ENCODE measurements around the gene MRPL54.

The MRPL54 gene

DNA sequence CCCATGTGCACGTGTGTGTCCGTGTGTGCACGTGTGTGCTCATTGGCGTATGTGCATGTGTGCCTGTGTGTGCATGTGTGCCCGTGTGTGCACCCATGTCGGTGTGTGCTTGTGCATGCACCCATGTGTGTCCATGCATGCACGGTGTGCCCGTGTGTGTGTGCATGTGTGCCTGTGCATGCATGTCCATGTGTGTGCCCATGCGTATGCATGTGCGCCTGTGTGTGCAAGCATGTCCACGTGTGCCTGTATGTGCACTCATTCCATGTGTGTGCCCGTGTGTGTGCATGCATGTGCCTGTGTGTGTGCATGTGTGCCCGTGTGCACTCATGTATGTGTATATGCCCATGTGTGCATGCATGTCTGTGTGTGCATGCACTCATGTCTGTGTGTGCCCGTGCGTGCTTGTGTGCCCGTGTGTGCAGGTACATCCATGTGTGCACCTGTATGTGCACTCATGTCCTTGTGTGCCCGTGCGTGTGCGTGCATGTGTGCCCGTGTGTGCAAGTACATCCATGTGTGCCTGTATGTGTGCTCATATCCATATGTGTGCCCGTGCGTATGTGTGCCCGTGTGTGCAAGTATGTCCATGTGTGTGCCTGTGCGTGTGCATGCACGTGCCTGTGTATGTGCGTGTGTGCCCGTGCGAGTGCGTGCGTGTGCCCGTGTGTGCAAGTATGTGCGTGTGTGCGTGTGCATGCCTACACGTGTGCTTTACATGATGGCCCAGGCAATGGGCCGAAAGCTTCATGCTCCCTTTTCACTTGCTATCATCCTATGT is 45.3 kb downstream of the MRPL54 start:
- TF ChIP-seq TOX (CRISPR knock-in tag; IDR thresholded peaks at IDR 0.05; ENCODE audit: borderline replicate concordance), result no peak
- TF ChIP-seq CSDC2 (CRISPR knock-in tag; IDR thresholded peaks at IDR 0.05), result no peak
- no peak for TF ChIP-seq ZNF565 (CRISPR knock-in tag; conservative IDR thresholded peaks at IDR 0.05; ENCODE audit: low read depth)
- TF ChIP-seq, protein P1, sequence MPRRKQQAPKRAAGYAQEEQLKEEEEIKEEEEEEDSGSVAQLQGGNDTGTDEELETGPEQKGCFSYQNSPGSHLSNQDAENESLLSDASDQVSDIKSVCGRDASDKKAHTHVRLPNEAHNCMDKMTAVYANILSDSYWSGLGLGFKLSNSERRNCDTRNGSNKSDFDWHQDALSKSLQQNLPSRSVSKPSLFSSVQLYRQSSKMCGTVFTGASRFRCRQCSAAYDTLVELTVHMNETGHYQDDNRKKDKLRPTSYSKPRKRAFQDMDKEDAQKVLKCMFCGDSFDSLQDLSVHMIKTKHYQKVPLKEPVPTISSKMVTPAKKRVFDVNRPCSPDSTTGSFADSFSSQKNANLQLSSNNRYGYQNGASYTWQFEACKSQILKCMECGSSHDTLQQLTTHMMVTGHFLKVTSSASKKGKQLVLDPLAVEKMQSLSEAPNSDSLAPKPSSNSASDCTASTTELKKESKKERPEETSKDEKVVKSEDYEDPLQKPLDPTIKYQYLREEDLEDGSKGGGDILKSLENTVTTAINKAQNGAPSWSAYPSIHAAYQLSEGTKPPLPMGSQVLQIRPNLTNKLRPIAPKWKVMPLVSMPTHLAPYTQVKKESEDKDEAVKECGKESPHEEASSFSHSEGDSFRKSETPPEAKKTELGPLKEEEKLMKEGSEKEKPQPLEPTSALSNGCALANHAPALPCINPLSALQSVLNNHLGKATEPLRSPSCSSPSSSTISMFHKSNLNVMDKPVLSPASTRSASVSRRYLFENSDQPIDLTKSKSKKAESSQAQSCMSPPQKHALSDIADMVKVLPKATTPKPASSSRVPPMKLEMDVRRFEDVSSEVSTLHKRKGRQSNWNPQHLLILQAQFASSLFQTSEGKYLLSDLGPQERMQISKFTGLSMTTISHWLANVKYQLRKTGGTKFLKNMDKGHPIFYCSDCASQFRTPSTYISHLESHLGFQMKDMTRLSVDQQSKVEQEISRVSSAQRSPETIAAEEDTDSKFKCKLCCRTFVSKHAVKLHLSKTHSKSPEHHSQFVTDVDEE (CRISPR knock-in tag; IDR thresholded peaks at IDR 0.05), result no peak
- no peak for TF ChIP-seq RARB (CRISPR knock-in tag; IDR thresholded peaks at IDR 0.05)
- no peak for TF ChIP-seq ZFP30 (CRISPR knock-in tag; IDR thresholded peaks at IDR 0.05)
- no peak for TF ChIP-seq ESRRG (CRISPR knock-in tag; IDR thresholded peaks at IDR 0.05)
- TF ChIP-seq ISL1 (CRISPR knock-in tag; IDR thresholded peaks at IDR 0.05), result no peak
- TF ChIP-seq OSR1 (CRISPR knock-in tag; IDR thresholded peaks at IDR 0.05), result no peak
- TF ChIP-seq, protein P2, sequence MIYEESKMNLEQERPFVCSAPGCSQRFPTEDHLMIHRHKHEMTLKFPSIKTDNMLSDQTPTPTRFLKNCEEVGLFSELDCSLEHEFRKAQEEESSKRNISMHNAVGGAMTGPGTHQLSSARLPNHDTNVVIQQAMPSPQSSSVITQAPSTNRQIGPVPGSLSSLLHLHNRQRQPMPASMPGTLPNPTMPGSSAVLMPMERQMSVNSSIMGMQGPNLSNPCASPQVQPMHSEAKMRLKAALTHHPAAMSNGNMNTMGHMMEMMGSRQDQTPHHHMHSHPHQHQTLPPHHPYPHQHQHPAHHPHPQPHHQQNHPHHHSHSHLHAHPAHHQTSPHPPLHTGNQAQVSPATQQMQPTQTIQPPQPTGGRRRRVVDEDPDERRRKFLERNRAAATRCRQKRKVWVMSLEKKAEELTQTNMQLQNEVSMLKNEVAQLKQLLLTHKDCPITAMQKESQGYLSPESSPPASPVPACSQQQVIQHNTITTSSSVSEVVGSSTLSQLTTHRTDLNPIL (CRISPR knock-in tag; IDR thresholded peaks at IDR 0.05; ENCODE audit: low read depth), result no peak
- TF ChIP-seq, protein P3, sequence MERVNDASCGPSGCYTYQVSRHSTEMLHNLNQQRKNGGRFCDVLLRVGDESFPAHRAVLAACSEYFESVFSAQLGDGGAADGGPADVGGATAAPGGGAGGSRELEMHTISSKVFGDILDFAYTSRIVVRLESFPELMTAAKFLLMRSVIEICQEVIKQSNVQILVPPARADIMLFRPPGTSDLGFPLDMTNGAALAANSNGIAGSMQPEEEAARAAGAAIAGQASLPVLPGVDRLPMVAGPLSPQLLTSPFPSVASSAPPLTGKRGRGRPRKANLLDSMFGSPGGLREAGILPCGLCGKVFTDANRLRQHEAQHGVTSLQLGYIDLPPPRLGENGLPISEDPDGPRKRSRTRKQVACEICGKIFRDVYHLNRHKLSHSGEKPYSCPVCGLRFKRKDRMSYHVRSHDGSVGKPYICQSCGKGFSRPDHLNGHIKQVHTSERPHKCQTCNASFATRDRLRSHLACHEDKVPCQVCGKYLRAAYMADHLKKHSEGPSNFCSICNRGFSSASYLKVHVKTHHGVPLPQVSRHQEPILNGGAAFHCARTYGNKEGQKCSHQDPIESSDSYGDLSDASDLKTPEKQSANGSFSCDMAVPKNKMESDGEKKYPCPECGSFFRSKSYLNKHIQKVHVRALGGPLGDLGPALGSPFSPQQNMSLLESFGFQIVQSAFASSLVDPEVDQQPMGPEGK (CRISPR knock-in tag; IDR thresholded peaks at IDR 0.05; ENCODE audit: borderline replicate concordance), result no peak
- TF ChIP-seq SNAI2 (CRISPR knock-in tag; IDR thresholded peaks at IDR 0.05), result no peak
- TF ChIP-seq ZFP3 (CRISPR knock-in tag; IDR thresholded peaks at IDR 0.05), result no peak
- no peak for TF ChIP-seq GLIS3 (CRISPR knock-in tag; IDR thresholded peaks at IDR 0.05)
- no peak for ATAC-seq

DNA sequence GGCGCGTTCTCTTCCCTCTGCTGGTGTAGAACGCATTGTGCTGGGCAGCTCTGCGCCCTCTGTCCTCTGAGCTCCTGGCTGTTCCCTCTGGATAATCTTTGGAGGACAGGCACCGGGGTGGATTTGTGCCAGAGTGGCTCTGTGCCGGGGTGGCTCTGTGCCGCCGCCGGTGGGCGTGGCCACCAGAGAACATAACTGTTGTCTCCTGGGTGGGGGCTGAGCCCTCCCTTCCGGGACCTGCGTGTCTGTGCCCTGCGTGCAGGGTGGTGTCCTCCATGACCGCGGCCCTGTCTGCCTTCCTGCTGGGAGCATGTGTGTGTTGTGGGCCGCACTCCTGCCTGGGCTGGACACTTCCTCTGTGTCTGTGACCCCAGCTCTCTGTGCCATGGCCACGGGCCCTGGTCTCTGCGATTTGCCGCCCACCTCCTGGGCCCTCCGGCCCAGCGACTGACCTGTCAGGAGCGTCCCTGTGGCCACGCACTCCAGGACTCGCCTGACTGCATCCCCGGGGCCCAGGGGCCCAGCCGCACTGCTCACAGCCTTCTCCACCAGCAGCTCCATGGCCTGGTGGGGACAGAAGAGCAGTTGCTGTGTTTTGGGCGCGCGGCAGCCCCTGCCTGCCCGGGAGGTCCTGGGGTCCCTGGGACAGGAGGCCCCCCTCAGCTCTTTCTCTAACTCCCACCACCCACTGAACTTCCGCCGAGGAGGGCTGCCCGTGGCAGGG is 46.1 kb downstream of the MRPL54 start:
- ATAC-seq, result no peak
- no peak for TF ChIP-seq ZNF8 (CRISPR knock-in tag; IDR thresholded peaks at IDR 0.05)
- TF ChIP-seq CSDC2 (CRISPR knock-in tag; IDR thresholded peaks at IDR 0.05), result no peak
- TF ChIP-seq ESRRG (CRISPR knock-in tag; IDR thresholded peaks at IDR 0.05), result no peak
- no peak for TF ChIP-seq TCF4 (CRISPR knock-in tag; IDR thresholded peaks at IDR 0.05; ENCODE audit: borderline replicate concordance)

DNA sequence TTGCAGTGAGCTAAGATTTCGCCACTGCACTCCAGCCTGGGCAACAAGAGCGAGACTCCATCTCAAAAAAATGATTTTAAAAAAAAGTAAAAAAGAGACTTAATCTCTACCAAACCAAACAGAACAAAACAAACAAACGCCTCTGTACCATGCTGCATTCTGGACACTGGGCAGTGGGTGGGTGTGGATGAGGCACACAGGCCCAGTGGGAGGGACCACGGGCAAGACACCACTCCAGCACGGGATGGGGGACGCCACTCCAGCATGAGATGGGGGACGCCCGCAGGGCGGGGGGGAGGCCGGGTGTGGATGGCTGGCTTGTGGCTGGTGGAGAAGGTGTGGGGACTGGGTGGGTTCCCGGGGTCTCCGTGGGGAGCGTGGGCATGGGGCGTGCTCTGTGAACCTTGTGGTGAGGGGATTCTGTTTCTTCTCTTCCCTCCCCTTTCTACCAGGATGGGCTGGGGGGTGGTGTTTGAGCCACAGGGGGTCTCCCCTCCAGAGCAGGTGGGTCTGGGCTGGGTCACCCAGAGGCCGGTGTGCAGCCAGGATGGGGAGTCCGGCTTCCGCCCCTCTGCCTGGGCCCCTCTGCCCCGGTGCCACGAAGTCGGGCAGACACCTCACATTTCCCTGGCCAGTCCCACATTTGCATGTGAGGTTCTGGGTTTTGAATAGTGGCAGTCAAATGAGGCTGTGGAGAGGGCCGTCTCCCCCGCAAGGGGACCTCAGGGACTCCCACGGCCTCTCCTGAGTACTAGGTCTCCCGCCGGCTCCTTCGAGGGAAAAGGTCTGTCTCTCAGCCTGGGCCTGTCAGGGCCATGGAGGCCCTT is 47.6 kb downstream of the MRPL54 start:
- TF ChIP-seq ZFP3 (CRISPR knock-in tag; IDR thresholded peaks at IDR 0.05) (no peak), ZC3H10 (CRISPR knock-in tag; IDR thresholded peaks at IDR 0.05) (no peak), ZNF565 (CRISPR knock-in tag; conservative IDR thresholded peaks at IDR 0.05; ENCODE audit: low read depth) (no peak), RARB (CRISPR knock-in tag; IDR thresholded peaks at IDR 0.05) (no peak), ARNTL (CRISPR knock-in tag; IDR thresholded peaks at IDR 0.05; ENCODE audit: borderline replicate concordance, low read depth) (no peak)
- TF ChIP-seq, protein P3 (CRISPR knock-in tag; IDR thresholded peaks at IDR 0.05; ENCODE audit: borderline replicate concordance), result no peak
- ATAC-seq, result no peak
